ENCODE measurements around the gene MMP27.
"Not testable (repeated sequence)": the region's sequence is repeated elsewhere in the genome, so short reads cannot be mapped to it uniquely, and the experiment has no call there.

Gene MMP27

GRCh38 chr11:102705626-102706025, at the start of gene MMP27:
MMP27 (minus strand) TSS chr11:102705769; CDS start chr11:102705714, 55 bp downstream.
- no peak for DNase-seq

- no peak for DNase-seq
Measured at GRCh38 chr11:102753267-102753666, 47.7 kb upstream of the MMP27 start.

GRCh38 chr11:102751673-102752072, 46.1 kb upstream of the MMP27 start:
- DNase-seq = no peak

GRCh38 chr11:102749101-102749722, 43.6 kb upstream of the MMP27 start:
- no peak for DNase-seq

GRCh38 chr11:102746746-102747578, 41.4 kb upstream of the MMP27 start:
- DNase-seq = not testable (repeated sequence)

GRCh38 chr11:102734650-102735049, 29.1 kb upstream of the MMP27 start:
- DNase-seq = no peak

- peak; percentile 12 to 43 for DNase-seq
Measured at GRCh38 chr11:102733232-102733875, 27.8 kb upstream of the MMP27 start.

- DNase-seq = not testable (repeated sequence)
Measured at GRCh38 chr11:102730944-102731343, 25.4 kb upstream of the MMP27 start.

GRCh38 chr11:102729849-102730815, 24.6 kb upstream of the MMP27 start:
- DNase-seq = no peak

- no peak for DNase-seq
Measured at GRCh38 chr11:102727890-102728289, 22.3 kb upstream of the MMP27 start.

GRCh38 chr11:102724904-102725500, 19.4 kb upstream of the MMP27 start, which contains the start of gene MMP8:
MMP8 (minus strand) TSS chr11:102724954; CDS start chr11:102724855, 99 bp downstream.
- DNase-seq = no peak

GRCh38 chr11:102722821-102723220, 17.3 kb upstream of the MMP27 start:
- DNase-seq = no peak

GRCh38 chr11:102719620-102720277, 14.2 kb upstream of the MMP27 start:
- DNase-seq = no peak

- no peak for DNase-seq
Measured at GRCh38 chr11:102717280-102717679, 11.7 kb upstream of the MMP27 start.

- no peak for DNase-seq
Measured at GRCh38 chr11:102716527-102716926, 11.0 kb upstream of the MMP27 start.

GRCh38 chr11:102712137-102712536, 6.6 kb upstream of the MMP27 start:
- no peak for DNase-seq

GRCh38 chr11:102709201-102709945, 3.8 kb upstream of the MMP27 start:
- no peak for DNase-seq

GRCh38 chr11:102708654-102709053, 3.1 kb upstream of the MMP27 start:
- no peak for DNase-seq

- no peak for DNase-seq
Measured at GRCh38 chr11:102704841-102705240, 728 bp downstream of the MMP27 start.

- DNase-seq = no peak
Measured at GRCh38 chr11:102703826-102704493, 1.6 kb downstream of the MMP27 start.
